DND-41 (cell line): ENCODE data around the gene MTG1.

Experiments
- CTCF ChIP-seq: IDR thresholded peaks from 2 replicates; pipeline ENCODE4 v1.5.1; 2012; ENCODE audit warnings: borderline replicate concordance, low read length, moderate library complexity, mild to moderate bottlenecking; ENCODE audit not compliant: poor library complexity, severe bottlenecking; ENCODE audit errors: extremely low read depth
- EZH2 ChIP-seq: IDR thresholded peaks from 3 replicates; pipeline ENCODE4 v1.6.1; 2012; ENCODE audit warnings: borderline replicate concordance, low read depth, mild to moderate bottlenecking, moderate library complexity, low read length, inconsistent platforms; ENCODE audit not compliant: severe bottlenecking

GRCh38 chr10:133372507-133372906, 21.4 kb upstream of the MTG1 start:
- TF ChIP-seq CTCF (no peak), EZH2 (no peak)
